T47D (cell line): Measurements from ENCODE around the gene HLCS.

Experiments
- DNase-seq, 2 experiments: peaks; one replicate each; pipeline versions ENCODE4 v3.0.0 to v3.0.0-alpha.2; 2011 to 2012; ENCODE audit warnings: low read depth in 1 of 2, low spot score in 1 of 2
- JUND ChIP-seq: IDR thresholded peaks from 2 replicates; pipeline ENCODE4 v1.6.1; 2012; ENCODE audit warnings: low read depth
- in situ Hi-C: cut with HindIII; loops from 2 replicates; pipeline ENCODE4 v1.10.0; 2016; ENCODE audit warnings: low sequenced_read_pairs, low pct_unique_long_range_greater_than_20kb

HLCS gene

GRCh38 chr21:36719614-36720013 lies 246.9 kb downstream of the HLCS start:
- TF ChIP-seq JUND = no peak
- in situ Hi-C loops = no loop called here
- DNase-seq = no peak

DNA sequence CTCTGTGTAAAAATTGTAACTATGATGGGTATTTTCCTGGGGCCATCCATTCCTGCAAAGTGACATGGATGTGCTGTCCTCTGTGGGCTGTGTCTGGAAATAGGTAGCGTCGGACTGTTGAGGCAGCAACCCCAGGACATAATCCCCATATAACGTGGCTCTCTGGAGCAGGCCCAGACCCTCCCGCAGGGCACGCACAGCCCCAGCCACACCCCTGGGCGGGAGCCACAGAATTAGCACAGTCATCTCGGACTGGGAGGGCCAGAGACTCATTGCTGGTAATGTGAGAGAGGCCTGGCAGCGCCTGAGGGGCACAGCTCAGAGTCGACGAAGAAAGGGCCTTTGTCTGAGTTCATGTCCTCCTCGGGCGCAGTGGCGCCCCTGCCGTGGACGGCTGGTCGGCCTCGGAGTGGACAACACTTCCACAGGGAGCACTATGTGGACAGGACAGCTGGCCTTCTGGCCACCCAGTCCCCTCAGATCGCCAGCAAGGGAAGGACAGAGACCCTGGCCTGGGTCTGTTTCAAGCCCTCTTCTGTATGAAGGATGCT lies 247.4 kb downstream of the HLCS start:
- DNase-seq = no peak
- in situ Hi-C loops = no loop called here
- TF ChIP-seq JUND = no peak

DNA sequence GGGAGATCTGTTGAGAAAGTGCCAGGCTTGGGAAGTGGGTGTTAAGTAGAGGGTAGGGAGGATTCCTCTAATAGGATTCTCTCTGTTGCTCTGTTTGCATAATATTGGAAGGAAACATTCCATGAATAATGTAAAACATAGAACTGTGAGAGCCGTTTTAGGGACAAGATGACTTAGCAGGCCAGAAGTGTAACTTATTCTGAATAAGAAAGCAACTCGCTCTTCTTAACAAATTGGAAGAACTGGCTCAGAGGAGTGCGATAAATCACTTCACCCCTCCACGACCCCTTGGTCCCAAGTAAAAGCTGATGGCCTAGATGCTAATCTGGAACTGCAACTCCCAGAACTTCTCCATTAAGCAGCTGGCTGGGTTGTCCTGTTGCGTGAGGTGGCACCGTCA lies 248.5 kb downstream of the HLCS start:
- in situ Hi-C loops = no loop called here
- no peak for TF ChIP-seq JUND
- DNase-seq = no peak

- no peak for TF ChIP-seq JUND
- in situ Hi-C loops = no loop called here
- no peak for DNase-seq
Measured at GRCh38 chr21:36716836-36717235, 249.6 kb downstream of the HLCS start.

DNA sequence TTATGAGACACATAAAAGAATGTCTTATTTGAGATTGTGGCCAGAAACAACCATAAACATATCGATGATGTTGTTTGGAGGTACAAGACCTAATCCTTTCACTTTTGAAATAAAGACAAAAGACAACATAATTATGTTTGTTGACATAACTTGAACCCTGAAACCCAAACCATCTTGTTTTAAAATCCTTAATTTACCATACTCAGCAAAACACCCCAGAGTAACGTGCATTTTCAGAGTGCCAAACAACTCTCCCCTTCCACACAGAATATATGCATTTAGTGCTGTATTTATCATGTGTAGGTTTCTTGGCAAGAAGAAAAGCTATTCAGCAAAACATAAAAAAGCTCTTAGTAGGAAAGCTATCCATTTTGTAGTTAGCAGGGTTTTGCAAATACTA lies 250.1 kb downstream of the HLCS start:
- no peak for TF ChIP-seq JUND
- in situ Hi-C loops = no loop called here
- DNase-seq = no peak

GRCh38 chr21:36713746-36714145 lies 252.7 kb downstream of the HLCS start:
- TF ChIP-seq JUND = no peak

GRCh38 chr21:36710729-36711048 lies 255.8 kb downstream of the HLCS start:
- no peak for TF ChIP-seq JUND
- in situ Hi-C loops = no loop called here
- DNase-seq = no peak

More at GRCh38 chr21:36713746-36714145, 252.7 kb downstream of the HLCS start:
- in situ Hi-C loops = no loop called here
- DNase-seq = no peak

- DNase-seq = no peak
- TF ChIP-seq JUND = no peak
- in situ Hi-C loops = no loop called here
Measured at GRCh38 chr21:36709868-36710728, 256.4 kb downstream of the HLCS start.

GRCh38 chr21:36709030-36709867 lies 257.2 kb downstream of the HLCS start:
- in situ Hi-C loops = no loop called here
- no peak for TF ChIP-seq JUND
- no peak for DNase-seq

DNA sequence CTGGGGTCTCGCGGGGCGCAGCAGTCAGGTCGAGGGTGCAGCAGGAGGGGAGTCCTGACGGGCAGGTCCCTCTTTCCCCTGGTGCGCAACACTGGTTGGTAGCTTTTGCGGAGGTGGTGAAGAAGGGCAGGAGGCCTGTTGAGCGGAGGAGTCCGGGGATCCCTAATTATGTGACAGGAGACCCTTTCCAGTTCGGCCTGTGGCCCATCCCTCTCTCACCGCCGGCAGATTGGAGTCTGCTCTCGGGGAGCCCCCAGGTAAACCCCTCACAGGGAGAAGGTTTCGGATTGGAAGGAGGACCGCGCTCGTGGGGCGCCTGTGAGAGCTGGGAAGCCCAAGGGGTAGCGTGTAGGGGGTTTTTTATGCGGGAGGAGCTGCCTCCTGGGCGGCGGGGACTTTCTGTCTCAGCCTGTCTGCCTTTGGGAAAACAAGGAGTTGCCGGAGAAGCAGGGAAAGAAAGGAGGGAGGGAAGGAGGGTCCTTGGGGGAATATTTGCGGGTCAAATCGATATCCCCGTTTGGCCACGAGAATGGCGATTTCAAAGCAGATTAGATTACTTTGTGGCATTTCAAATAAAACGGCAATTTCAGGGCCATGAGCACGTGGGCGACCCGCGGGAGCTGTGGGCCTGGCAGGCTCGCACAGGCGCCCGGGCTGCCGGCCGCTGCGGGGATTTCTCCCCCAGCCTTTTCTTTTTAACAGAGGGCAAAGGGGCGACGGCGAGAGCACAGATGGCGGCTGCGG lies 258.0 kb downstream of the HLCS start:
- no peak for TF ChIP-seq JUND
- in situ Hi-C loops = no loop called here
- no peak for DNase-seq

DNA sequence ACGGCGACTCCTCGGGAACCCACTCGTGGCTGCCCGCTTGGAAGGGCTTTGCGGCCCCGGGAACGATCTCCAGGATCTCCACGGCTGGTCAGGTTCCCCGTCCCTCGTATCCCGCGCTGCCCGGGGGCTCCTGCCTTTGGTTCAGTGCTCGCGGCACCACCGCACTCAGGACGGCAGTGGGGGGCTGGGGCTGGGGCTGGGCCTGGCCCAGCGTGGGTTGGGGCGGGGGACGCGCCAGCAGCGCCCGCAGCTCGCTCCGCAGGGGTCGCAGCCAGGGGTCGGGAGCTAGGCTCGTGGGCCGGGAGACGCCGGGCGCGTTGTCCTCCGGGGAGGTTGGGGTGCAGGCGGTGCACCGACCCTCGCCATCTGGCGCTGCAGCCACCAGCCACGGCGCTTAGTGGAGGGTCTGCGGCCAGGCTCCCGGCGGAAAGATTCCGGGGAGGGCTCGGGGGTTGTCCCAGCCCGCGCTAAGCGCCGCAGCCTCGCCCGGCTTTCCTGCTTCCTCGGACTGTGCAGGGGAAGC lies 258.6 kb downstream of the HLCS start:
- no peak for DNase-seq
- TF ChIP-seq JUND = no peak
- in situ Hi-C loops = no loop called here

- no peak for DNase-seq
- in situ Hi-C loops = no loop called here
- TF ChIP-seq JUND = no peak
Measured at GRCh38 chr21:36706951-36707762, 259.3 kb downstream of the HLCS start.
